Neural progenitor cell (in vitro differentiated cells): ENCODE measurements around the gene NSUN6.

ENCODE experiments used
- EZH2 ChIP-seq: fragments of 200-600 bp; sonication (generic); IDR thresholded peaks from 2 replicates; pipeline ENCODE4 v1.6.1; 2017; ENCODE audit warnings: antibody characterized with exemption, mild to moderate bottlenecking, moderate library complexity
- EZH2phosphoT487 ChIP-seq: fragments of 200-600 bp; sonication (generic); IDR thresholded peaks from 2 replicates; pipeline ENCODE4 v1.6.1; 2017; ENCODE audit warnings: antibody characterized with exemption
- TF ChIP-seq, protein P1 (sequence below): fragments of 200-600 bp; sonication (generic); IDR thresholded peaks from 2 replicates; pipeline ENCODE4 v1.5.1; 2017; ENCODE audit warnings: antibody characterized with exemption, mild to moderate bottlenecking

GRCh38 chr10:18615618-18616017 is 35.8 kb downstream of the NSUN6 start:
- TF ChIP-seq, protein P1, sequence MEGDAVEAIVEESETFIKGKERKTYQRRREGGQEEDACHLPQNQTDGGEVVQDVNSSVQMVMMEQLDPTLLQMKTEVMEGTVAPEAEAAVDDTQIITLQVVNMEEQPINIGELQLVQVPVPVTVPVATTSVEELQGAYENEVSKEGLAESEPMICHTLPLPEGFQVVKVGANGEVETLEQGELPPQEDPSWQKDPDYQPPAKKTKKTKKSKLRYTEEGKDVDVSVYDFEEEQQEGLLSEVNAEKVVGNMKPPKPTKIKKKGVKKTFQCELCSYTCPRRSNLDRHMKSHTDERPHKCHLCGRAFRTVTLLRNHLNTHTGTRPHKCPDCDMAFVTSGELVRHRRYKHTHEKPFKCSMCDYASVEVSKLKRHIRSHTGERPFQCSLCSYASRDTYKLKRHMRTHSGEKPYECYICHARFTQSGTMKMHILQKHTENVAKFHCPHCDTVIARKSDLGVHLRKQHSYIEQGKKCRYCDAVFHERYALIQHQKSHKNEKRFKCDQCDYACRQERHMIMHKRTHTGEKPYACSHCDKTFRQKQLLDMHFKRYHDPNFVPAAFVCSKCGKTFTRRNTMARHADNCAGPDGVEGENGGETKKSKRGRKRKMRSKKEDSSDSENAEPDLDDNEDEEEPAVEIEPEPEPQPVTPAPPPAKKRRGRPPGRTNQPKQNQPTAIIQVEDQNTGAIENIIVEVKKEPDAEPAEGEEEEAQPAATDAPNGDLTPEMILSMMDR = no peak
- TF ChIP-seq EZH2phosphoT487 (no peak), EZH2 (no peak)
